ENCODE measurements around the gene GNG7.

DNA sequence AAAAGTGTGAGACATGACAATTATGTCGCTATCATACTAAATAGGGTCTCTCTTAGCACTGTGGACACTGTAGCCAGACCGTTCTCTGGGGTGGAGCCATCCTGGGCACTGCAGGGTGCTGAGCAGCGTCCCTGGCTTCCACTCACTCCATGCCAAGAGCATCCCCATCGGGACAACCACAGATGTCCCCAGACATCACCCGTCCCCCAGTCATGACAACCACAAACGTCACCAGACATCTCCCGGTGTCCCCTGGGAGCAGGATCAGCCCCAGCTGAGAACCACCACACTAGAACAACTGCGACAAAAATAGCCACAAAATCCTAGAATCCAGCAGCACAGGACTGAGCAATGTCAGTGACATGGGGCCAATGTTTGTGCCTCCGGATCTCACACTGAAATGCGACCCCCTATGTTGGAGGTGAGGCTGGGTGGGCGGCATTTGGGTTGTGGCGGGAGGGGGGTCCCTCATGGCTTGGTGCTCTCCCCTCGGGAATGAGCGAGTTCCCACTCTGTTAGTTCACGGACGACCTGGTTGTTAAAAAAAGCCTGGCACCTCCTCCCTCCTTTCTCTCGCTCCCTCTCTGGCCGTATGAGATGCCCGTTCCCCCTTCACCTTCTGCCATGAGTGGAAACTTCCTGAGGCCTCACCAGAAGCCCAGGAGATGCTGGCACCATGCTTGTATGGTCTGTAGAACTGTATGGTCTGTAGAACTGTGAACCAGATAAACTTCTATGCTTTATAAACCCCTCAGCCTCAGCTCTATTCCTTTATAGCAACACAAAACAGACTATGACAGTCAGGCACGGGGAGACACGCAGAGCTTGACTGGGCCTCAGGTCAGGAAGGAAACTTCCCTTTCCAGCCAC lies 132.7 kb downstream of the GNG7 start:
- TF ChIP-seq POLR2A (IDR thresholded peaks at IDR 0.05): no peak
- TF ChIP-seq, protein P1, sequence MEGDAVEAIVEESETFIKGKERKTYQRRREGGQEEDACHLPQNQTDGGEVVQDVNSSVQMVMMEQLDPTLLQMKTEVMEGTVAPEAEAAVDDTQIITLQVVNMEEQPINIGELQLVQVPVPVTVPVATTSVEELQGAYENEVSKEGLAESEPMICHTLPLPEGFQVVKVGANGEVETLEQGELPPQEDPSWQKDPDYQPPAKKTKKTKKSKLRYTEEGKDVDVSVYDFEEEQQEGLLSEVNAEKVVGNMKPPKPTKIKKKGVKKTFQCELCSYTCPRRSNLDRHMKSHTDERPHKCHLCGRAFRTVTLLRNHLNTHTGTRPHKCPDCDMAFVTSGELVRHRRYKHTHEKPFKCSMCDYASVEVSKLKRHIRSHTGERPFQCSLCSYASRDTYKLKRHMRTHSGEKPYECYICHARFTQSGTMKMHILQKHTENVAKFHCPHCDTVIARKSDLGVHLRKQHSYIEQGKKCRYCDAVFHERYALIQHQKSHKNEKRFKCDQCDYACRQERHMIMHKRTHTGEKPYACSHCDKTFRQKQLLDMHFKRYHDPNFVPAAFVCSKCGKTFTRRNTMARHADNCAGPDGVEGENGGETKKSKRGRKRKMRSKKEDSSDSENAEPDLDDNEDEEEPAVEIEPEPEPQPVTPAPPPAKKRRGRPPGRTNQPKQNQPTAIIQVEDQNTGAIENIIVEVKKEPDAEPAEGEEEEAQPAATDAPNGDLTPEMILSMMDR (IDR thresholded peaks at IDR 0.05): no peak

All from testis (tissue), 2 donors.